GM23338 (cell line): ENCODE results near the gene PAFAH2. TPM values are rescaled to one million over a fixed set of nuclear protein-coding genes. Genes with fewer than 3 reads are reported as not detected.

Experiments
- ATAC-seq: fragments of 200-7000 bp; cut with Tn5 transposase; 3 replicates; pipeline ENCODE4 v1.9.1; 2020
- DNase-seq: peaks from one replicate; pipeline ENCODE4 v3.0.0-alpha.2; 2015; ENCODE audit warnings: low spot score
- H2AFZ ChIP-seq: fragments of 200-600 bp; sonication (generic); 2 replicates; pipeline ENCODE4 v1.8.0; 2016; ENCODE audit warnings: antibody characterized with exemption, mild to moderate bottlenecking, moderate library complexity
- H3F3A ChIP-seq: fragments of 200-600 bp; sonication (generic); replicated peaks from 2 replicates; pipeline ENCODE4 v1.8.0; 2017; ENCODE audit warnings: antibody characterized with exemption, mixed run types, low read depth
- H3K27ac ChIP-seq: fragments of 200-600 bp; sonication (generic); 2 replicates; pipeline ENCODE4 v1.6.1; 2016; ENCODE audit warnings: low read depth
- H3K27me3 ChIP-seq: fragments of 200-600 bp; sonication (generic); 2 replicates; pipeline ENCODE4 v1.8.0; 2016; ENCODE audit warnings: mild to moderate bottlenecking, mixed run types, moderate library complexity; ENCODE audit not compliant: insufficient read depth
- H3K36me3 ChIP-seq: fragments of 200-600 bp; sonication (generic); 2 replicates; pipeline ENCODE4 v1.8.0; 2016; ENCODE audit warnings: mild to moderate bottlenecking; ENCODE audit not compliant: insufficient read depth
- H3K4me1 ChIP-seq: fragments of 200-600 bp; sonication (generic); 2 replicates; pipeline ENCODE4 v1.8.0; 2016; ENCODE audit warnings: mild to moderate bottlenecking, moderate library complexity; ENCODE audit not compliant: insufficient read depth
- H3K4me2 ChIP-seq: fragments of 200-600 bp; sonication (generic); 2 replicates; pipeline ENCODE4 v1.7.1; 2017; ENCODE audit warnings: mixed run types
- H3K4me3 ChIP-seq: fragments of 200-600 bp; sonication (generic); 2 replicates; pipeline ENCODE4 v1.6.1; 2016; ENCODE audit warnings: mixed run types
- H3K79me2 ChIP-seq: fragments of 200-600 bp; sonication (generic); replicated peaks from 2 replicates; pipeline ENCODE4 v1.8.0; 2017; ENCODE audit warnings: mild to moderate bottlenecking; ENCODE audit not compliant: insufficient read depth
- H3K9me2 ChIP-seq: fragments of 200-600 bp; sonication (generic); 2 replicates; pipeline ENCODE4 v1.8.0; 2017; ENCODE audit not compliant: insufficient read depth
- H4K20me1 ChIP-seq: fragments of 200-600 bp; sonication (generic); replicated peaks from 2 replicates; pipeline ENCODE4 v1.8.0; 2017; ENCODE audit warnings: mild to moderate bottlenecking; ENCODE audit not compliant: insufficient read depth
- H3K27ac Mint-ChIP-seq: 2 replicates; pipeline ENCODE4 v1.8.0; 2020; ENCODE audit warnings: inconsistent platforms, mild to moderate bottlenecking, moderate library complexity, mixed read lengths
- H3K27me3 Mint-ChIP-seq: 3 replicates; pipeline ENCODE4 v1.8.0; 2022; ENCODE audit warnings: low read depth, mild to moderate bottlenecking, moderate library complexity, mixed read lengths, inconsistent platforms; ENCODE audit not compliant: insufficient read depth, poor library complexity
- H3K36me3 Mint-ChIP-seq: 3 replicates; pipeline ENCODE4 v1.8.0; 2021; ENCODE audit warnings: low read depth, mild to moderate bottlenecking, inconsistent platforms, moderate library complexity, mixed read lengths
- H3K4me1 Mint-ChIP-seq: 3 replicates; pipeline ENCODE4 v1.8.0; 2020; ENCODE audit warnings: mild to moderate bottlenecking, inconsistent platforms, mixed read lengths
- H3K4me3 Mint-ChIP-seq: 3 replicates; pipeline ENCODE4 v1.8.0; 2021; ENCODE audit warnings: moderate library complexity, mild to moderate bottlenecking, inconsistent platforms, mixed read lengths
- H3K9me3 Mint-ChIP-seq: 3 replicates; pipeline ENCODE4 v1.8.0; 2020; ENCODE audit warnings: moderate library complexity, mild to moderate bottlenecking, inconsistent platforms, mixed read lengths
- CREB1 ChIP-seq: fragments of 250-450 bp; sonication (Bioruptor Pico); IDR thresholded peaks from 2 replicates; pipeline ENCODE4 v1.5.0; 2020; ENCODE audit warnings: low read depth, mild to moderate bottlenecking, moderate library complexity
- EZH2 ChIP-seq: fragments of 200-600 bp; sonication (generic); IDR thresholded peaks from one replicate; pipeline ENCODE4 v1.8.0; 2017; ENCODE audit warnings: antibody characterized with exemption, mild to moderate bottlenecking, low read depth; ENCODE audit not compliant: unreplicated experiment
- EZH2phosphoT487 ChIP-seq: fragments of 200-600 bp; sonication (generic); IDR thresholded peaks from one replicate; pipeline ENCODE4 v1.8.1; 2018; ENCODE audit warnings: antibody characterized with exemption; ENCODE audit not compliant: unreplicated experiment
- JUNB ChIP-seq: IDR thresholded peaks from one replicate; pipeline ENCODE4 v1.6.1; 2016; ENCODE audit warnings: antibody characterized with exemption; ENCODE audit not compliant: unreplicated experiment
- POLR2AphosphoS5 ChIP-seq: IDR thresholded peaks from 2 replicates; pipeline ENCODE4 v1.6.1; 2016; ENCODE audit warnings: antibody characterized with exemption, low read depth
- REST ChIP-seq: IDR thresholded peaks from one replicate; pipeline ENCODE4 v1.6.1; 2018; ENCODE audit warnings: antibody characterized with exemption; ENCODE audit not compliant: unreplicated experiment
- ZNF114 ChIP-seq: fragments of 250-450 bp; sonication (Bioruptor Pico); IDR thresholded peaks from 2 replicates; pipeline ENCODE4 v1.5.0; 2020; ENCODE audit warnings: mild to moderate bottlenecking, moderate library complexity
- ZNF462 ChIP-seq: fragments of 250-450 bp; sonication (Bioruptor Pico); IDR thresholded peaks from 2 replicates; pipeline ENCODE4 v1.5.0; 2020; ENCODE audit warnings: mild to moderate bottlenecking, moderate library complexity
- polyA plus RNA-seq: library from polyadenylated mRNA; unstranded; fragments of >200 nt; fragmentation: Nextera tagmentation; extraction: Ambion mirVana; gene quantifications from 2 replicates; pipeline ENCODE4 v1.2.1, GENCODE V29; 2016
- total RNA-seq: library from RNA; depleted of rRNA; stranded (reverse); fragments of >200 nt; shearing (Covaris generic); gene quantifications from 2 replicates; pipeline ENCODE4 v1.2.3, GENCODE V29; 2014

The PAFAH2 gene
- total and polyA plus RNA-seq, 2 experiments from 2014 or later: 5.7 to 10.3 TPM

- no peak for TF ChIP-seq ZNF114 (CRISPR knock-in tag)
- TF ChIP-seq CREB1 (CRISPR knock-in tag): no peak
- TF ChIP-seq REST: no peak
- no peak for TF ChIP-seq EZH2
These were observed 25.1 kb upstream of the PAFAH2 start (continued) for GRCh38 chr1:26023009-26023408.

- peaks cover 21% of the 10 kb centered on the region for H3K4me1 Mint-ChIP-seq
- no peak for ATAC-seq
- peak overlapping the region; percentile 78; the same call in 1 of the 2 replicates for H3K4me2 ChIP-seq
These were observed 24.5 kb upstream of the PAFAH2 start for GRCh38 chr1:26022404-26022779.

More at GRCh38 chr1:26022404-26022779, 24.5 kb upstream of the PAFAH2 start:
- Histone ChIP-seq H3K9me2 (no peaks in the 10 kb centered on the region), H3K79me2 (no peaks in the 10 kb centered on the region), H2AFZ (no peak overlapping the region), H3K4me3 (no peak overlapping the region; the same call in 1 of the 2 replicates), H3F3A (no peaks in the 10 kb centered on the region), H4K20me1 (no peaks in the 10 kb centered on the region), H3K27ac (no peak overlapping the region), H3K4me1 (peaks cover 3% of the 10 kb centered on the region; the same call in 1 of the 2 replicates), H3K36me3 (no peaks in the 10 kb centered on the region), H3K27me3 (no peaks in the 10 kb centered on the region)
- Mint-ChIP-seq H3K4me3 (no peak overlapping the region), H3K27me3 (peaks cover 9% of the 10 kb centered on the region), H3K9me3 (no peaks in the 10 kb centered on the region), H3K27ac (no peak overlapping the region), H3K36me3 (no peaks in the 10 kb centered on the region)
- DNase-seq: no peak
- TF ChIP-seq ZNF114 (CRISPR knock-in tag) (no peak), EZH2 (no peak), ZNF462 (no peak), POLR2AphosphoS5 (no peak), JUNB (no peak), EZH2phosphoT487 (no peak), CREB1 (CRISPR knock-in tag) (no peak)
